VCaP (cell line): Measurements from ENCODE around the gene ANKS6.

Experiments
- H3K27ac ChIP-seq: fragments of 450-650 bp; 2 replicates; pipeline ENCODE4 v1.5.1; 2017
- CTCF ChIP-seq: fragments of 450-650 bp; conservative IDR thresholded peaks from 2 replicates; pipeline ENCODE4 v1.5.1; 2017; ENCODE audit warnings: mild to moderate bottlenecking, moderate library complexity

The ANKS6 gene

GRCh38 chr9:98781588-98782383 lies 14.6 kb downstream of the ANKS6 start:
- peak overlapping the region; percentile 94 for H3K27ac ChIP-seq
- TF ChIP-seq CTCF: no peak

- no peak for TF ChIP-seq CTCF
- peak overlapping the region; percentile 94 for H3K27ac ChIP-seq
Measured at GRCh38 chr9:98780059-98780749, 16.2 kb downstream of the ANKS6 start.

GRCh38 chr9:98778711-98779530 lies 17.4 kb downstream of the ANKS6 start:
- H3K27ac ChIP-seq: peak overlapping the region; percentile 94
- peak; percentile 43 for TF ChIP-seq CTCF

GRCh38 chr9:98778251-98778650 lies 18.1 kb downstream of the ANKS6 start:
- H3K27ac ChIP-seq: peak overlapping the region; percentile 94
- TF ChIP-seq CTCF: no peak

- H3K27ac ChIP-seq: peak overlapping the region; percentile 94
- TF ChIP-seq CTCF: no peak
Measured at GRCh38 chr9:98777618-98778017, 18.7 kb downstream of the ANKS6 start.

- H3K27ac ChIP-seq: no peak overlapping the region
- TF ChIP-seq CTCF: peak; percentile 67
Measured at GRCh38 chr9:98775831-98776441, 20.4 kb downstream of the ANKS6 start.

GRCh38 chr9:98774746-98775145 lies 21.6 kb downstream of the ANKS6 start:
- H3K27ac ChIP-seq: no peak overlapping the region
- TF ChIP-seq CTCF: peak; percentile 59
